NCI-H2227 (cell line): ENCODE results near the gene PRPH2.
A peak's percentile ranks its signal among the peaks of the same experiment; 100 is the strongest.
"Not testable (repeated sequence)": the region's sequence is repeated elsewhere in the genome, so short reads cannot be mapped to it uniquely, and the experiment has no call there.

Experiments
- DNase-seq: peaks from one replicate; lab custom pipeline; 2025; ENCODE audit not compliant: unreplicated experiment; lab: John Stamatoyannopoulos, UW

PRPH2 gene

GRCh38 chr6:42702200-42702599 is 20.2 kb downstream of the PRPH2 start:
- DNase-seq, result no peak

GRCh38 chr6:42698217-42698616 is 24.2 kb downstream of the PRPH2 start:
- no peak for DNase-seq

- no peak for DNase-seq
Measured at GRCh38 chr6:42697268-42697655, 25.1 kb downstream of the PRPH2 start.

- DNase-seq, result no peak
Measured at GRCh38 chr6:42696526-42697267, 25.7 kb downstream of the PRPH2 start.

- DNase-seq, result no peak
Measured at GRCh38 chr6:42694586-42694985, 27.8 kb downstream of the PRPH2 start.

GRCh38 chr6:42693725-42694323 is 28.6 kb downstream of the PRPH2 start:
- no peak for DNase-seq

- DNase-seq, result peak; percentile 18
Measured at GRCh38 chr6:42692137-42692911, 30.1 kb downstream of the PRPH2 start.

GRCh38 chr6:42690872-42691271 is 31.5 kb downstream of the PRPH2 start:
- DNase-seq, result no peak

- DNase-seq, result no peak
Measured at GRCh38 chr6:42690151-42690702, 32.2 kb downstream of the PRPH2 start.

GRCh38 chr6:42689371-42689770 is 33.0 kb downstream of the PRPH2 start:
- no peak for DNase-seq

- DNase-seq, result no peak
Measured at GRCh38 chr6:42688281-42688680, 34.1 kb downstream of the PRPH2 start.

- no peak for DNase-seq
Measured at GRCh38 chr6:42679358-42679757, 43.0 kb downstream of the PRPH2 start.

GRCh38 chr6:42674780-42675179 is 47.6 kb downstream of the PRPH2 start:
- DNase-seq, result no peak

GRCh38 chr6:42674368-42674767 is 48.0 kb downstream of the PRPH2 start:
- DNase-seq, result not testable (repeated sequence)

GRCh38 chr6:42664718-42665117 is 57.7 kb downstream of the PRPH2 start:
- DNase-seq, result no peak

- peak; percentile 65 for DNase-seq
Measured at GRCh38 chr6:42661540-42662153, 60.8 kb downstream of the PRPH2 start.

GRCh38 chr6:42659806-42660205 is 62.6 kb downstream of the PRPH2 start:
- no peak for DNase-seq

- no peak for DNase-seq
Measured at GRCh38 chr6:42653851-42654250, 68.5 kb downstream of the PRPH2 start.

- DNase-seq, result no peak
Measured at GRCh38 chr6:42652024-42652746, 70.2 kb downstream of the PRPH2 start.
